Stimulated activated naive CD4-positive, alpha-beta T cell (primary cell): ENCODE data around the gene LBX1.

Source experiments
- DNase-seq, 6 experiments: peaks; one replicate each; lab custom pipeline; 2025; lab: John Stamatoyannopoulos, UW

LBX1 gene

DNA sequence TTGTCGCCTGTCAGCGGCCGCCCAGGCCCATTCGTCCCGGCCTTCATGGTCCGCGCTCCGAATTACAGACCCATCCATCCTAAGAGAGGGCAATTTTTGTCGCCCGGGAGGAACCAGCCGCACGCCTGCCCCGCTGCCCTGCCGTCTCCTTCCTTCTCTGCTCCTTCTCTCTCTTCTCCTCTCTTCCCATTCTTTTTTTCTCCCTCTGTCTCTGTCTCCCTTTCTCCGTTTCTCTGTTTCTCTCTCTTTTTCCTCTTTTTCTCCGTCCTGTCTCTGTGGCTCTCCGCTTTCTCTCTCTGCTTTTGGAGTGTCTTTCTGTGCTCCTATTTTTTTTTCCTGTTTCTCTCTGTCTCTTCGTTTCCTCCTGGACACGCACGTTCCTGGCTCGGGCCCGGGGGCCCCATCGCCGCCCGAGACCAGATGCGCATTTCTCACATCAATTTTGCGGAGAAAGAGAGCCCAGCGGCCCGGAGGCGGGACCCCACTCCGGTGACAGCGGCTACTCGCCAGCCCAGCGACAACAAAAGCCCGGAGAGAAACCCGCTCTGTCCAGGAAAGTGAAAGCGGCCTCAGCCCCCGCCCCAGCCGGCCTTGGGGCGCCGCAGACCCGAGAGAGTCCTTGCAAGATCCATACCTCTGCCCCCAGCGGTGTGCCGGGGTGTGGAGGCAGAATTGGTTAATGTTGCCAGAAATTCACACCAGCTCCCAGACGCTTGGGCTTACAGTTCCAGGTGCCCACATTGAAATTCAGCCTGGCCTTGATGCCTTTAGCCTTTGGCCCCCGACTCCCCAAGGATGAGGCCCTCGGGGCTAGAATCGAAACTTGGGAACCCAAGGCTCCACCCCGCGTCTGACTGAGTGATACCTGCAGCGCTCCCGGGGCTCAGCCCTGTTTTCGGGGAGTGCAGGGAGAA lies 4.1 kb downstream of the LBX1 start:
- no peak for DNase-seq

- no peak for DNase-seq
Observed at GRCh38 chr10:101224060-101224909, 5.0 kb downstream of the LBX1 start.

DNA sequence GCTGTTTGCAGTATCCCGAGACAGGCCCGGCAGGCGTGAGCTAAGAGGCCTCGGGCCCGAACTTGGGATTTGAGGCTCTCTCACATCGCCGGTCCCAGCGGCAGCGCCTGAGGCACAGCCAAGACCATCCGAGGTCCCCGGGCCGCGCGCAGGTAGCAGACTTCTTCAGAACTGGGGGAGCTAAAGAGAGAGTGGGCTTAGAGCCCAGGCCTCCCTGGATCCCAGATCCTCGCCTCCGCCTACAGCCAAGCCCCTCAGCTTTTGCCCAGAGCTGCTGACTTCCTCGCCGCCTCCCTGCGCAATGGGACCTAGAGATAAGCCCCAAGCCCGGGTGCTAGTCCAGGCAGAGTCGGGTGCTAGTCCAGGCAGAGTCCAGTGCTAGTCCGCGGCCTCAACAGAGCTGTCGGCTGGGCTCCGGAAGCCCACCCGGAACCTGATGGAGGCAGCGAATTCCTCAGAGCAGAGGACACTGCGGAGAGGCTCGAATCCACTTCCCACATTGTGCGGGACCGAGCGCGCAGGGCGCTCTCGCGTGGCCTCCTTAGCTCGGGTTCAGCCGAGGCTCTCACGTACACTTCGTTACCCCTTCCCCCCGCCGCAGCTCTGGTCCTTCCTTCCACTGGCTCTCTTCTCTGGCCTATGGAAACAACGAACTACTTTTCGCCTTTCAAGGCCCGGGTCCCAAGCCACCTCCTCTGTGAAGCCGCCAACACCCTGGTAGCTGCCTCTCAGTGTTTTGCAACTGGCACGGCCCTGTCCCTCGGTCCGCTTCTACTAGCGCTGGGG lies 5.8 kb downstream of the LBX1 start:
- DNase-seq = no peak

DNA sequence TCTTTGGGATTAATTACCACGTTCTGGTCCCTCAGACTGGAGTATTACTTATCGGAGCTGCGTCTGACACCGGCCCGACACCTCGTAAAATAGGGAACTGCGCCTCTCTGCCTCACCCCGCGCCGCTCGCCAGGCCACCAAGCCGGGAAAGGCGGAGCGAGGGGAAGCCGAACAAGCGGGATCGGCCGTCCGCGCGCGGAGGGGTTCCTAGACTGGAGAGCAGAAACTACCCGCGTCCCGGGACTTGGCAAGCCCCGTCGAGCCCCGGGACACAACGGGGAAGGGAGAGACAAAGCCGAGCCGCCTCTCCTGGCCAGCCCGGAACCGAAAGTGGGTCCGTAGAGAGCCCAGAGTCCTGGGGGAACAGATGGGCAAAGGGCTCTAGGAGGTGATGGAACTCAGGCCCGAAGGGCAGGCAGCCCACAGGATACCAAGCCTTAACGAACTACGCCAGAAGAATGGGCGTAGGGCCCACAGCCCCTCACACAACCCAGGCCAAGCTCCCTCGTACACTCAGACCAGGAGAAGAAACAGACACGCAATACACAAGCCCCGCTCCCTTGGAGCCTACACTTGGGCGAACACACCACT lies 6.5 kb downstream of the LBX1 start:
- no peak for DNase-seq

DNA sequence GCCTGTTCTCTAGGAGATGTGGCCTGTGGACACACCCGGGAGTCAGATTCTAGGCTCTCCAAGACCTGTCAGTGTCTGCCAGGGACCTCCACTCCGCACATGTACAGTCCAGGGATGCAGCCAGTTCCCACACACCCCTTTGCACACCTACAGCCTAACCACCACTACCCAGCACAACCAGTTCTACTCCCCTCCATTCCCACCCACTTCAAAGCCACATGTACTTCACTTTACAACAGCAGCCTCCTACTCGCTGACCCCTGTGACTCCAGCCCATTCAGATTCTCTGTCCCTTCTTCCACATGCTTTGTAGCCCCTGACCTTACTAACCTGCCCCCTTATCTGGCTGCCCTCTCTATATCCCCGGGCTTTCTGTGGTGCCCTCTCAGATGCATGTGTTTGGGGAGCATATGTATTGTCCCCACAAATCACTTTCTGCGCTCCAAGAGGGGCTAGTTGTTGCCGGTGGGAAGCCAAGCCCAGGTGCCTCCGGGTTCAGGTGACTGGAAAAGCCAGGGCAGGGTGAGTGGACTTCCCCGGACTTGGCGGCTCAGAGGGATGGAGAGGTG lies 7.2 kb downstream of the LBX1 start:
- no peak for DNase-seq

DNA sequence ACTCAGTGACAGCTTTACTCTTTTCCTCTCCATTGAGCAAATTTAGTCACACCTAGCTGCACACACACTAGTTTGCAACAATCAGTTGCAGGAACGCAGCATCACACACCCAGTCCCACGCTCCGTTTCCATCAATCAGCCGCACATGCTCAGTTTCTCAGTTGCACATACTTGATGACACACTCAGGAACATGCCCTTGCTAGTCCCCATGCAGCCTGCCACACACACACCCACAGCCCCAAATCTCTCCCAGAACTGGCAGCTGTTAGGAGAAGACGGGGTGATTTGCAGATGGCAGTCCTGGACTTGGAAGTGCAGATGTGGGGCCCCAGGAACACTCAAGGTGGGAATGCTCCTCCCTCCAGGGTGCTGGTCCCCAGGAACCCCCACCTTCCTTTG lies 7.7 kb downstream of the LBX1 start:
- no peak for DNase-seq

DNA sequence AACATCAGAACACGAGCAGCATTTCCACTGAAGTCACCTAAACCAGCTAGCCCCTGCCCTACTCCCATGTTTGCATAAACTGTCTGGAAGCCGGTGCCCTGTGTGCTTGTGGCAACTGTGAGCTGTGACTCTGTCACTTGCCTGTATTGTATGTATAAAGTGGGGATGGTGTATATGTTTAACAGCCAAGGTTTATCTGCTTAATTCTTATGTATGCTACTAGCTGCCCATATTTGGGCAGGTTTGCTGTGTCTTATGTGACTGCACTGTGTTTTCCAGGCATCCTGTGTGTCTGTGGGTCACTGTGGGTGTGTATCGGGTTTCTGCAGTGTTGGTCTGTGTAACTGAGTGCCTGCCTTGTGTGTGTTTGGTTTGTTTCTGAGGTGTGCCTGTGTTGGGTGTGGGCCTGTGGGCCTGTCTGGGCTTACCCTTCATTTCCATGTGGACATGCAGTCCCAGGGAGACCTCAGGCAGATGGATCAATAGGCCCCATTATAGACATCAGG lies 9.3 kb downstream of the LBX1 start:
- DNase-seq = no peak

DNA sequence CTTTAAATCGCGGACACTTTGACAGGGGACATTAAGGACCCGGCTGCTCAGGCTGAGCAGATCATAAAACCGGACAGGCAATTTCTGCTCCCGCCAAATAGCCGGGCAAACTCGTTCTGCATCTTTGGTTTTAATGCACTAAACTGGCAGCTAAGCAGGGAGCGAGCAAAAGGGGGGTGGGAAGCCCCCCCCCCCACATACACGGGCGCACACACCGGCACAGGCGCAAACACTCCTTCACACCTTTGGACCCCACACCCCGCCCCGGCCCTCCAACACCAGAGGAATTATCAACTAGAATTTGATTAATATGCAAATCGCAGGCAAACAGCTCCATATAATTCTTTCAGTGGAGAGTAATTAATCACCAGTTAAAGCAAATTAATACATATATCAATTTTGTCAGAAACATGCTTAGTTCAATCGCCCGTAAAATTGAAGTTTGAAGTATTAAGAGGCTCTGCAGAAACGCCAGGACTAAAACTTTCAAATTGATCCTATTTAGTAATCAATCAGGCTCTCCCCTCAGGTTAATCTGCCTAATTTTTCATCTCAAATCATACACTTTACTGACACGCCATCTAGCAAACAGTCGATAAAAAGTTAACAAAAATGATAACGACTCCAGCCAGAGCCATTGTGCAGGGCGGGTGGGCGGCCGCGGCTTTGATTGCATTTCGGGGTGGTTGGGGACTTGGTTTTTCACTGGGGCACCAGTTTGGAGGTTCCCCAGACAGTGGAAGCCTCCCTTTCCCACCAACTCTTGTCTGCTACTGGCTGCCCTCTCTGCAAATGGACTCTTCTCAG lies 9.9 kb downstream of the LBX1 start:
- no peak for DNase-seq

GRCh38 chr10:101218351-101219138 lies 10.7 kb downstream of the LBX1 start:
- DNase-seq = no peak

- DNase-seq = no peak
Observed at GRCh38 chr10:101217450-101218281, 11.6 kb downstream of the LBX1 start.

GRCh38 chr10:101217044-101217425 lies 12.2 kb downstream of the LBX1 start:
- DNase-seq = no peak

DNA sequence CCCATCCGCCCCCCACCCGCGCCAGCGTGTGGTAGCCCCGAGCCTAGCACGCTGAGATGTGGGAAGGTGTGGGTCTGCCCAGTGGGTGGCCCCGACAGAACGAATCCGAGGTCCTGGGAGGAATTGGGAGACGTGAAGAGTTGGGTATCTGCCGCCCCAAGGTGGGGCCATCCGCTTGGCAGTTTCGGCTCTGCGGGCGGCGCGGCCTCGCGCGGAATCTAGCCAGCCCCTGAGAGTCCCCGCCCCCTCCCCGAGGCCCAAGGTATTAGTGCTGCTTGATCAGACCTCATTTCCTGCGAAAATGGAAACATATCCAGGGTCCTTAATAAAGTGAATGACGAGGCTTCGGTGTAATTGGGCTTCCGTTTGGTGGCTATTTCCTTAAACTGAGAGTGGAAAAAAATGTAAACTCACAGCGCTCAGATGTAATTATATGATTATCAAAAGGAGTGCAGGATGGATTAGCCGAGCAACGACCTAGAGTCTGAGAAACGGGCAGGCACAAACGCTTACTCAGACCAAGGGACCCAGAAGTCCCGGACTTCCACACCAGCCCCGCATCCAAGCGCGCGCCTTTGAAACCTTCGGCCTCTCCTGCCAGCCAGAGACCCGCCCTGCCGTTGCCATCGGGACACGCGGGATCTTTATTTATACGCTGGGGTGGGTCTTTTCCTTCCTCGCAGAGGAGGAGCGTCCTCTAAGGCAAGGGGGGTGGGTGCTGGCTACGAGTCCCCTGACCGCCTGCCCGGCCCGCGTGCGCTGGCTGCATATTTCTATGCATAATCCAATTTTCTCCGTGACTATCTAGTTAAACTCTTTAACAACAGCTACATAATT lies 12.8 kb downstream of the LBX1 start:
- no peak for DNase-seq

DNA sequence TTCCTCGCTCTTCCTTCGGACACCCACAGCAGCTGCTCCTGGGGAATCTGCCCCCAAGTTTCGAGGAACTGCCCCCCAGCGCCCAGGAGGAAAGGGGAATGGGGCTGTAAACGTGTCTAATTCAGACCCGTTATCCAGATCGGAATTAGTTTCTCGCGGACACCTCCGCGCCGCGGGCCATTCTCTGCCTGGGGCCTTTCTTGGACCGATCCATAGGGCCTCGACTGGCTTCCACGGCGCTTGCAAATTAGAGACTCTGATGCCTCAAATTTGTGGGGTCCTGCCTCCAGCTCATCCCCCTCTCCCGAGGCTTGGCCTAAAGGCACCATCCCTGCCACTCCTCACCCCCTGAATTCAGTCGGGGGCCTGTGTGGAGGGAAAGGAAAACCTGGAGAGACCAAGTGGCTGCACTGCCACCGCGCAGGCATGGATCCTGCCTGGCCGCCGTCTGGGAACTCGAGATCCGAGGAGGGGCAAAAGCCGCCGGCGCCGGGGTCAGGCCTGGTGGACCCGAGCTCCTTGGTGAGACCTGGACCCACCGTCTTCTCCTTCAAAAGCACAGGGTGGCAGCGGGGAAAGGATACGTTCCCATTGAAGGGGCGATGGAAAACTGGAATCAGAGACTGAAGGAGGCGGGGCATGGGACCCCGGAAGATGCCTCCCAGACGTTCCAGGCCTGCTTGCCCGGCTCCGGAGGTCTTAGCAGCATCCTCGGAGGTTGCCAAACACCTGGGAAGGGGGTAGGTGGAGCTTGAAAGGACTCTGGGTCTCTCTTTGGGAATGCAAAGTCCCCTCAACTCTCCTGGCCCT lies 13.7 kb downstream of the LBX1 start:
- DNase-seq = peak in 1 of 6 experiments; percentile 41

- DNase-seq = peak in 5 of 6 experiments; percentile 60 to 79 (median 70)
Observed at GRCh38 chr10:101214446-101215396, 14.5 kb downstream of the LBX1 start.

- no peak for DNase-seq
Observed at GRCh38 chr10:101208543-101208942, 20.7 kb downstream of the LBX1 start.

DNA sequence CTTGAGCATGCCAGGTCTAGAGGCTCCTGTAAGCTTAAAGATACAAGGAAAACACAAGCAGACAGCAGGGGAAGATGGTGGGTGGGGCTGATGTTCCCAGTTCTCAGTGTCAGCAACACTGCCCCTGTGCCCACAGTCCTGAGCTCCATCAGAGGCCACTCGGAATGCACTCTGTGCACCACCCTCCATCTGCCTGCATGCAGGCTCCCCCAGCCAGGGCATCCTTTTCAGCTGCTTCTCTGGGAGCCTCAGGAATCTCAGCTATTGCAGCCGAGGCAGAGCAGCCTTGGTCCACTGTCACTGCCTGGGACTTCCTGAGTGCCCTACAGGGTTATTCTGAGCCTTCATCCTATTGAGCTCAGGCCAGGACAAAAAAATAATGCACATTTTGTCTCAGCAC lies 22.2 kb downstream of the LBX1 start:
- no peak for DNase-seq
